ENCODE data around the gene ATP5F1C.
A peak's percentile ranks its signal among the peaks of the same experiment; 100 is the strongest.

ATP5F1C gene

DNA sequence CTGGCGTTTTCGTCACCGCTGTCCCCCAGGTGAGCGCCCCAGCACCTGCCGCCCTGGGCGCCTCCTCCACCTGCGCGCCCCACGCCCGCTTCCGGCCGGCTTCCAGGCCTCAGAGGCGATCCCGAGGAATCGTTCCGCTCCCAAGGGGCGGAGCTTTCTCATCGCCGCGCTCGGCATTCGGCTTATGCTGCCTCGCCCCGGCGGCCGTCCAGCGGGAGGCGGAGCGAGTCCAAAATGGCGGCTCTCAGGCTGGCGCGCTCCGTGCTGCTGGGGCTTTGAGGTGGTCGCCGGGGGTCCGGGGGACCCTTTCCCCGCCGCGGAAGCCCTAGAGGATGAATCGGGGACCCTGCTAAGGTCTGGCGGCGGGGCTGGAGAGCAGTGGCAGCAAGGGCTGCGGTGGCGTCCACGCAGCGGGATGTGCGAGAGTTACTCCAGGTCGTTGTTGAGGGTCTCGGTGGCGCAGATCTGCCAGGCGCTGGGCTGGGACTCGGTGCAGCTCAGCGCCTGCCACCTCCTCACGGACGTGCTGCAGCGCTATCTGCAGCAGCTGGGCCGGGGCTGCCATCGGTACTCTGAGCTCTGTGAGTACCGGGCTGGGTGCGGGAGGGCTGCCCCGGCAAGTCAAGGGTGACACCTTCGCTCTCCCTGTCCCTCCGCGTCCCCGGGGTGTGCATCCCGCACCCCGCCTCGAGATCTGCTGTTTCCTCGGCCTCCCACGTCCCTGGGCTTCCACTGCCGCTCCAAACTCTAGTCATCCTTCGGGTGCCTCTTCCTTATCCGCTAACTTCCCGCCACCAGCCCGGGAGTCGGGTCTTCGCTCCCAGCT is 30.5 kb downstream of the ATP5F1C start, which contains the start of gene TAF3:
TSS of gene TAF3 (plus strand) at position 211 of the 826 bp plus-strand sequence. CDS start at position 416, 205 bp downstream.
- in situ Hi-C loops (cut with MboI; ENCODE audit: low pct_unique_long_range_greater_than_20kb, low sequenced_read_pairs, unreplicated experiment), result no loop called here
- peak; percentile 92 for DNase-seq (ENCODE audit: low spot score)
- TF ChIP-seq, protein P1, sequence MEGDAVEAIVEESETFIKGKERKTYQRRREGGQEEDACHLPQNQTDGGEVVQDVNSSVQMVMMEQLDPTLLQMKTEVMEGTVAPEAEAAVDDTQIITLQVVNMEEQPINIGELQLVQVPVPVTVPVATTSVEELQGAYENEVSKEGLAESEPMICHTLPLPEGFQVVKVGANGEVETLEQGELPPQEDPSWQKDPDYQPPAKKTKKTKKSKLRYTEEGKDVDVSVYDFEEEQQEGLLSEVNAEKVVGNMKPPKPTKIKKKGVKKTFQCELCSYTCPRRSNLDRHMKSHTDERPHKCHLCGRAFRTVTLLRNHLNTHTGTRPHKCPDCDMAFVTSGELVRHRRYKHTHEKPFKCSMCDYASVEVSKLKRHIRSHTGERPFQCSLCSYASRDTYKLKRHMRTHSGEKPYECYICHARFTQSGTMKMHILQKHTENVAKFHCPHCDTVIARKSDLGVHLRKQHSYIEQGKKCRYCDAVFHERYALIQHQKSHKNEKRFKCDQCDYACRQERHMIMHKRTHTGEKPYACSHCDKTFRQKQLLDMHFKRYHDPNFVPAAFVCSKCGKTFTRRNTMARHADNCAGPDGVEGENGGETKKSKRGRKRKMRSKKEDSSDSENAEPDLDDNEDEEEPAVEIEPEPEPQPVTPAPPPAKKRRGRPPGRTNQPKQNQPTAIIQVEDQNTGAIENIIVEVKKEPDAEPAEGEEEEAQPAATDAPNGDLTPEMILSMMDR (IDR thresholded peaks at IDR 0.05; ENCODE audit: extremely low read depth, insufficient read depth, missing control alignments), result no peak

DNA sequence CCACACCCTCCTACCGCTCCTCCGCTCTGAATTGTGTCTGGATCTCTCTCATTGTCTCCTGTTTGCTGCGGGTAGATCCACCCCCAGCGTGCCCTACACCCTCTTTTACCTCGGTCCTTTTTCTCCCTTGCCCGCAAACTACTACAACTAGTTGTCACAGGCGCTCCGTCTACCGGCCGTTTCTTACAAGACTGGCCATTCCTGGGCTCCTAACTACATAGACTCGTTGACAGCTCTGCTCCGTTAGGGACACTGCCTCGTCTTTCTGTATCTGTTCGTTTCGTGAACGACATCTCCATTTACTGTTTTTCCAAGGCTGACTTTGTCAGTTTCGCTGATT is 31.1 kb downstream of the ATP5F1C start:
- DNase-seq (ENCODE audit: low spot score), result peak; percentile 48
- TF ChIP-seq, protein P1 (IDR thresholded peaks at IDR 0.05; ENCODE audit: extremely low read depth, insufficient read depth, missing control alignments), result peak; percentile 34
- in situ Hi-C loops (cut with MboI; ENCODE audit: low pct_unique_long_range_greater_than_20kb, low sequenced_read_pairs, unreplicated experiment), result no loop called here

DNA sequence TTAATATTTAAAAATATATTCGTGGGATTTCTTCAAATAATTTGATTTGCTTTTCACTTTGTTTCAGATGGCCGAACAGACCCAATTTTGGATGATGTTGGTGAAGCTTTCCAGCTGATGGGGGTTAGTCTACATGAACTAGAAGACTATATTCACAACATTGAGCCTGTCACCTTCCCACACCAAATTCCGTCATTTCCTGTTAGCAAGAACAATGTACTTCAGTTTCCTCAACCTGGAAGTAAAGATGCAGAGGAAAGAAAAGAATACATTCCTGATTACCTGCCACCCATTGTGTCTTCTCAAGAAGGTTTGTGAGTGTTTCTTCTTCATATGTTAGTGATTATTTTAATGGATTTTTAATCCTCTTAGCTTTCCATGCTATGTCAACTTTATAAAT is 36.3 kb downstream of the ATP5F1C start:
- in situ Hi-C loops (cut with MboI; ENCODE audit: low pct_unique_long_range_greater_than_20kb, low sequenced_read_pairs, unreplicated experiment), result no loop called here
- TF ChIP-seq, protein P1 (IDR thresholded peaks at IDR 0.05; ENCODE audit: extremely low read depth, insufficient read depth, missing control alignments), result no peak
- no peak for DNase-seq (ENCODE audit: low spot score)

DNA sequence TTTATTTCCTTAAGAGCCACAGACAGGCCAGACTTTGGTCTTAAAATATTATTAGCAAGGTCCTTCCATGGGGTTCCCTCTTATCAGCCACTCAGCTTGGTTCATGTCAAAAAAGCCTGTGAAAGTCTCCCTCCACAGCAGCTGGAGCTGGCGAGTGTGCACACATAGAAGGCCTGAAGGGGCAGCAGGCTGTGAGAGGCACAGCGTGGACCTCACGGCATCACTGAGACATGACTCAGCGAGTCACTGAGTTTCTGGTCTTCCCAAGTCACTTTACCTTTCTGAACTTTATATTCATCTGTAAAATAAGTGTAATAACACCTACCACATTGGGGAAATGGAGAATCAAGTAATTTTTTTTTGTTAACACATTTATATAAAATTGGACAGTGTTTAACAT is 39.0 kb downstream of the ATP5F1C start:
- TF ChIP-seq, protein P1 (IDR thresholded peaks at IDR 0.05; ENCODE audit: extremely low read depth, insufficient read depth, missing control alignments), result no peak
- in situ Hi-C loops (cut with MboI; ENCODE audit: low pct_unique_long_range_greater_than_20kb, low sequenced_read_pairs, unreplicated experiment), result no loop called here
- DNase-seq (ENCODE audit: low spot score), result no peak

DNA sequence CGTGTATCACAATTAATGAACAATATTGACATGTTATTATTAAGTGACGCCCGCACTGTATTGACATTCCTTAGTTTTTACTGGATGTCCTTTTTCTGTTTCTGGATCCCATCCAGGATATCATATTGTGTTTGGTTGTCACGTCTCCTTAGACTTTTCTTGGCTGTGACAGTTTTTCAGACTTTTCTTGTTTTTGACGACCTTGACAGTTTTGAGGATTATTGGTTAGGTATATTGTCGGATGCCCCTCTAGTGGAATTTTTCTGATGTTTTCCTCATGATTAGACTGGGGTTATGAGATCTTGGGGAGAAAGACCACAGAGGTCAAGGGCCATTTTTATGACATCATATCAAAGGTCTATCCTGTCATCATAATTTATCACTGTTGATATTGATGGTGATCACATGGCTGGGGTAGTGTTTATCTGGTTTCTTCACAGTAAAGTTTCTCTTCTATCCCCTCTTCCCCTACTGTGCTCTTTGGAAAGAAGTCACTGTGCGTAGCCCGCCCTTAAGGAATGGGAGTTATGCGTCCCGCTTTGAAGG is 41.4 kb downstream of the ATP5F1C start:
- in situ Hi-C loops (cut with MboI; ENCODE audit: low pct_unique_long_range_greater_than_20kb, low sequenced_read_pairs, unreplicated experiment), result no loop called here
- TF ChIP-seq, protein P1 (IDR thresholded peaks at IDR 0.05; ENCODE audit: extremely low read depth, insufficient read depth, missing control alignments), result no peak
- no peak for DNase-seq (ENCODE audit: low spot score)

DNA sequence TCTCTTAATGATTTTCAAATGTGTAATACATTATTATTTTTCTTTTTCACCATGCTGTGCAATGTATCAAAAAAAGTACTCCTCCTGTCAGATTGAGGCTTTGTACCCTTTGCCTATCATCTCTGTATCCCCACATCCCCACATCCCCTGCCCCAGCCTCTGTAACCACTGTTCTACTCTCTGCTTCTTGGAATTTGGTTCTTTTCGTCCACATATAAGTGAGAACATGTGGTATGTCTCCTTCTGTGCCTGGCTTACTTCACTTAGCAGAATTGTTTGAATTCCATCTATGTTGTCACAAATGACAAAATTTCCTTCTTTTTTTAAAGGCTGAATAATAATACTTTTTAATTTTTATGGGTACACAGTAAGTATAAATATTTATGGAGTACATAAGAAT is 44.1 kb downstream of the ATP5F1C start:
- DNase-seq (ENCODE audit: low spot score), result no peak
- TF ChIP-seq, protein P1 (IDR thresholded peaks at IDR 0.05; ENCODE audit: extremely low read depth, insufficient read depth, missing control alignments), result no peak
- in situ Hi-C loops (cut with MboI; ENCODE audit: low pct_unique_long_range_greater_than_20kb, low sequenced_read_pairs, unreplicated experiment), result no loop called here
